HTERT RPE-1 (cell line): ENCODE data around the gene DOK3.
"Not testable (repeated sequence)": the region's sequence is repeated elsewhere in the genome, so short reads cannot be mapped to it uniquely, and the experiment has no call there.

Source experiments
- in situ Hi-C: fragments of 300-500 bp; cut with MboI; formaldehyde crosslinking; loops from 4 replicates; pipeline ENCODE4 v1.14.3; 2020; ENCODE audit warnings: low sequenced_read_pairs

DOK3 gene

DNA sequence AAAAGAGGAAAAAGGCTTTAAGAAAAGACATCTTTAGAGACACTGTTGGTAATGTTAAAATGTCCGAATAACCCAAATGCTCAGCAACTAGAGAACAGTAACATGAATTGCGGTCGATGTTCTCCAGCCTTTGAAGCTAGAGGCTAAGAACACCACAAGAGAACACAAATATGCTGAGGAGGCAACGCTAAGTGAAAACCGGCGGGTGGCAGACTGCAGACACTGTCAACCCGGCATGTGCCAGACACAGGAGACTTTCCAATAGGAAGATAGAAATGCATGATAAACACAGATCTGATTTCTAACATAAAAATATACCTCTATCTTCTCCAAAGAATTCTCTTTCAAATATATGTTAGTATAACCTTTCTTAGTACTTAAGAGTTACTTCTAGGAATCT lies 25.5 kb upstream of the DOK3 start:
- in situ Hi-C loops, result no loop called here

DNA sequence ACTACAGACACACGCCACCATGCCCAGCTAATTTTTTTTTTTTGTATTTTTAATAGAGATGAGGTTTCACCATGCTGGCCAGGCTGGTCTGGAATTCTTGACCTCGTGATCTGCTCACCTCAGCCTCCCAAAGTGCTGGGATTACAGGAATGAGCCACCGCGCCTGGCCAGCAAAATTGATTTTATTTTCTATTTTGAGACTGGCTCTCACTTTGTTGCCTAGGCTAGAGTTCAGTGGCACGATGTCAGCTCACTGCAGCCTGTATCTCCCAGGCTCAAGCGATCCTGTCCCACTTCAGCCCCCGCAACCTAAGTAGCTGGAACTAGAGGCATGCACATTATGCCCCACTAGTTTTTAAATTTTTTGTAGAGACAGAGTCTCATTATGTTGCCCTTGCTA lies 24.8 kb upstream of the DOK3 start:
- in situ Hi-C loops, result not testable (repeated sequence)

DNA sequence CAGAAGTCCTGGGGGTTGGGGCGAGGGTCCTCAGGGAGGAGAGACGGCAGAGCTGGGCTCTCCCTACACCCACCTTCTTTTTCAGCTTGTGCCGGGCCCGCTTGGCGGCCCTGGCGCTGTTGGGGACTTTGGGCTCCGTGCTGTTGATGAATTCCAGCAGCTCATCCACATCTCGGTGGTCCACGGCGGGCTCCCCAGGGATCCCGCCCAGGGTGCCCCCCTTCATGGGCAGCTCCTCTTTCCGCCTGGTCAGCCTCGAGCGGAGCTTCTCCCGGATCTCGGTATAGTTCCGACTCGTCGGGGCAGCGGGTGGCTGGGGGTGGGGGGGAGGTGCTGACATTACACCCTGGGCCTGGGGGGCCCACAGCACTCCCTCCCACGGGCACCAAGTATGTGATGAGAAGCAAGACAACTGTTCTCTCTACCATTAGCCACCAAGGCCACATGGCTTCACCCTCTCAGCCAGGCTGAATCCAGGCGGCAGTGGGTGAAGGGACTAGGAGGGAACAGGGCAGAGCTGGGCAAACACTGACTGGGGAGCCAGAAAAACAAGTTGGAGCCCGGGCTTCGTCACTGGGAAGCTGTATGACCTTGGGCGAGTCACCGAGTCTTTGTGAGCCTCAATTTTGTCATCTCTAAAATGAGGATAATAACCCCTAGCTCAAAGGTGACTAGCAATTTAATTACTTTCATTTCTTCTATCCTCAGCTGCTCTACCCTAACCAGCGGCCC lies 21.7 kb upstream of the DOK3 start:
- in situ Hi-C loops, result no loop called here

DNA sequence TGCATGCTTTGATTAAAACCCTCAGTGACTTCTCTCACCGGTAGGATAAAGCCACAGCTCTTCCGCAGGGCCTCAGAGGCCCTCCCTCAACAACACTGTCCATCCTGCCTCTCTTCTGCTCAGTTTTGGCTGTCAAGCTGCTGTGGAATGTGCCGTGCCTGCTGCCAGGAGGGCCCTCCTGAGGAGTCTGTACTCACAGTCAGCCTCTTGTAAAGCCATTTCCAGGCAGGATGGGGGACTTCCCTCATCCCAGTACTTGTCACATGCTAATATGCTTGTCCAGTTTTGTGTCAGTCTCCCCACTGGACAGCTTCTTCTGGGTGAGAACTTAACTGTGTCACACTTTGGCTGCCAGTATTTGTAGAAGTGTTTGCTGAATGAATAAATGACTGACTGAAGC lies 21.0 kb upstream of the DOK3 start:
- in situ Hi-C loops, result no loop called here

DNA sequence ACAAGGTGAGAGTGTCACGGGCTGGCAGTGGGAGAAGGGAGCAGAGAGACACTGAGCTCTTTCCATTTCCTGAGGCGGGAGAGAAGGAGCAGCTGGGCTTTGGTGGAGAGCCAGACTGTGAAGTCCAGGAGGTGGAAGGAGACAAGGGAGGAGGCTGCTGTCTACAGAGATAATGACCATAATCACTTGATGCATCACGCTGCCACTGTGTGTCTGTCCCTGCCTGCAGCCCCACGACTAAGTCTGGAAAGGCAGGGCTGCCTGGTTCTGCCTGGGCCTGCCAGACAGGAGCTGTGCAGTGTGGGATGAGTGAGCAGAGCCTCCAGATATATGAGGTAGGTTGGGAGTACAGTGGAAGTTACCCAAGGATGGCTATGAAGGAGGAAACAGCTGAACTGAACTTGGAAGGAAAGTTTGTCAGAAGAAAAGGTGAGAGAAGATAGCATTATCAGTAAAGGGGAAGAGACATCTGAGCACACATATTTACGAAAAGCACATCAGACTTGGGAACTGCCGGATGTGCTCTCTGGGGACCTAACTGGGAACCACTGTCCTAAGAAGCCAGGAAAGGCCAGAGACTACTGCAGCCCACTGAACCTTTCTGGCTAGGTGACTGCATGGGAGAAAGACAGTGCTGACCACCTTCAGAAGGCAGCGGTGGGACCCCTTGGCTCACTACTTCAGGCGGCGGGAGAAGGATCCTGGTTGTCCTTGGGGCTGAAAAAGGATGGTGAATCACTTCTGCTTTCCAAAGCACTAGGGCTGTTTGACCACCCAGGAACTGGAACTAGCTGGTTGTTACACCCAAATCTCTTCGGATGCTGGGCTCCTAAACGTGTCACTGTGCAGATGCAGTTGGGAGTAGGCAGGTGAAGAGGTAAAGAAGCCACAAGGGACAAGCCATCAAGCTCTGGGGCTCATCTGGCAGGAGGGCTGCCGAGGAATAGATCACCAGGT lies 19.9 kb upstream of the DOK3 start:
- in situ Hi-C loops, result no loop called here

DNA sequence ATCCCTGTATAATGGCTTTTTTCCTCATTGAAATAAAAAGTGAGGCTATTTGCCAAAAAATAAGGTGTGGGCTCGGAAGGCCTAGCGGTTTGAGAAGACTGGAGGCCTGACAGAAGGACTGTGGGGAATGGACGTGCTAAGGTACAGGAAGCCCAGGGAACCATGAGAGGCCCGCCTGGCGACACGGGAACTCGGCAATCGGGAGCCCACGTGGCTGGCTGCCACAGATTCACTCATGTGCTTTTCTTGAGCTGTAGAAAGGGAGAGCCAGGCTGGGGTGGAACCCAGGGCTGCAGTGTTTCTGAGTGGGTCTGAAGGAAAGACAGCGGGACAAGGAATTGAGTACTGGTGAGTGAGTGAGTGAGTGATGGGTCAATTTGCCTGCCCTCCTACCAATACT lies 19.0 kb upstream of the DOK3 start:
- in situ Hi-C loops, result no loop called here

DNA sequence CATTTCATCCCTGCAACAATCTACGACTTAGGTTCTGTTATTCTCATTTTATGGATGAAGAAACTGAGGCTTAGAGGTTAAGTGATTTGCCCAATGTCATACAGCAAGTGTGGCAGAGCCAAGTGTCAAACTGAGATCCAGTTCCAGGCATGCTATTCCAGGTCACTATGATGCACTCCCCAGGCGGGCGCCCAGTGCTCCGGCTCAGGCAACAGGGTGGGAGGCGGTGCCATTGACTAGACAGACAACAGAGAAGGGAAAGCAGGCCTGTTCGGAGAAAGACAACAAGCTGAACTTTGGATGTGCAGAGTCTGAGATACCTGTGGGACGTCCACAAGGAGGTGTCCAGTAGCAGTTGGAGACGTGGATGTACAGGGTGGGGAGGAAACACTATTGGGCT lies 18.0 kb upstream of the DOK3 start:
- in situ Hi-C loops, result no loop called here

DNA sequence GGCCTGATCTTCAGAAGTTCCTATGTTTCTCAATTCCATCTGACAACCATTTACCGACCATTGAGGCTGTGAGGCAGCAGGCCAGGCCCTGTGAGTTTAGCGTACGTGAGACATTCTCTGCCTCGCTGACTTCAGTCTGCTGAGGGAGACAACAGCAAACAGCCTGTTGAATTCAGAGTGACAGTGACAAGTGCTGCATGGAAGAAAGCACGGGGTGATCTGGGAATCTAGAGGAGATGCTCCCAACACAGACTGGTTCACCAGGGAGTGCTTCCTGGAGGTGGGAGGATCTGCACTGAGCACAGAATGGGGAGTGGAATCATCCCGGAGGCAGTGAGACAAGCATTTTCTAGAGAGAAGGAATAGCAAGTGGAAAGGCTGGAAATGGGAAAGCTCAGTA lies 17.2 kb upstream of the DOK3 start:
- in situ Hi-C loops, result no loop called here

DNA sequence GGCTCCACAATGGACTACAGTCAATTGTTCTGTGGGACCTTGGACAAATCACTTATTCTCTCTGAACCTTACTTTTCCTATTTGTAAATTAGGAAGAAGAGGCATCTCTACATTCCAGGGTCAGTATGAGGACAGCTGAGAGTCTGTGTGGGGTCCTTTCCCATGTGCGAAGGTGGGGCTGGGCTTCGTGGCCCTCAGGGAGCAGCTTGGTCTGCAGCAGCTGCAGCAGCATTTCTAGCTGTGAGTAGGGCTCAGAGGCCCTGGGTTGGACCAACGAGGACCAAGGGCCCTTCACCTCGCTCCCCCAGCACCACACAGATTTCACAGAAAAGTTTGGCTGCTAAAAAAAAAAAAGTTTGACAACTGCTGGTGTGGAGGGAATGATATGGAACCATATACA lies 16.6 kb upstream of the DOK3 start:
- in situ Hi-C loops, result no loop called here

DNA sequence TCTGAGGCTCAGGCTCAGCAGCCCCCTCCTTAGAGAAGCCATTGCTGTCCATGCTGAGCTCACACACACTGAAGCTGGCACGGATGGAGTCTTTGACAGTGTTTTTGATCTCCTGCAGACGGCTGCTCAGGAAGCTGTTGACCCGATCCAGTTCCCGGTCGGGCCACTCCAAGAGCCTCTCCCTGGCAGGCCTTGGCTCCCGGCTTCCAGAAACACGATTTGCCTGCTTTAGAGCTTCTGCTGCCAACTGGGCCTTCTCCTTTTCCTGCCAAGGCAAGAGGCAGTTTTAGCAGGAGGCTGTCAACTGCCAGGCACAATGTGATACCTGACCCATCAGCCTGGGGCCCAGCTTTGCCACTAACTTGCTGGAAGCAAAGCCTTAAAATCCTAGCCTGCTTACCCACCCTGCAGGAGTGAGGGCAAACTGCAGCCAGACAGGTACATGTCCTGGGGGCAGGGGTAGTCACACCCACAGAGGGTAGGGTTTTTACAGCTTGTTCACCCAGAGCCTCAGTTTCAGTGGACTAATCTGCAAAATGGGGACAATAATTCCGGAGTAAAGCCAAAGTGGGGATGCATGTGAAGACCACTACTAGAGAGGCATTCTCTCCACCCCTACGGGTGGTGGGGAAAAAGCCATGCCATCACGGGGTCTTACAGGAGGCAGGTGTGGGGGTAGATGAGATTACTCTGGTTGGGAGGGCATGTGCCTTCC lies 15.5 kb upstream of the DOK3 start:
- in situ Hi-C loops, result no loop called here

DNA sequence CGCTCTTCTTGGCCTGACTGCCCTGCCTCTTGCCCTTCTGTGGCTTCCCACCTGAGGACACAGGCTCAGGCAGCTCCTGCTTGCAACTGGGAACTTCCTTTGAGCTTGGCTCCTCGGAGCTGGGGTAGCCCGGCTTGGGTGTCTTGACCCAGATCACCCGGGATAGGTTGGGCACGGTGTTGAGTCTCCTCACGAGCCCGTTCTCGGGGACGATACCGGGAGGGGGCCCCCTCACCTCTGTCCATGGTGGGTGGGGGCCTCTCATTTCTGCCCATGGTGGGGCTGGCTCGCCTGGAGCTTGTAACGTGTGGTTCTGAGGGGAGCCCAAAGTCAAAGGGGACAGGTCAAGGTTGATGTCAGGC lies 14.9 kb upstream of the DOK3 start:
- in situ Hi-C loops, result no loop called here

DNA sequence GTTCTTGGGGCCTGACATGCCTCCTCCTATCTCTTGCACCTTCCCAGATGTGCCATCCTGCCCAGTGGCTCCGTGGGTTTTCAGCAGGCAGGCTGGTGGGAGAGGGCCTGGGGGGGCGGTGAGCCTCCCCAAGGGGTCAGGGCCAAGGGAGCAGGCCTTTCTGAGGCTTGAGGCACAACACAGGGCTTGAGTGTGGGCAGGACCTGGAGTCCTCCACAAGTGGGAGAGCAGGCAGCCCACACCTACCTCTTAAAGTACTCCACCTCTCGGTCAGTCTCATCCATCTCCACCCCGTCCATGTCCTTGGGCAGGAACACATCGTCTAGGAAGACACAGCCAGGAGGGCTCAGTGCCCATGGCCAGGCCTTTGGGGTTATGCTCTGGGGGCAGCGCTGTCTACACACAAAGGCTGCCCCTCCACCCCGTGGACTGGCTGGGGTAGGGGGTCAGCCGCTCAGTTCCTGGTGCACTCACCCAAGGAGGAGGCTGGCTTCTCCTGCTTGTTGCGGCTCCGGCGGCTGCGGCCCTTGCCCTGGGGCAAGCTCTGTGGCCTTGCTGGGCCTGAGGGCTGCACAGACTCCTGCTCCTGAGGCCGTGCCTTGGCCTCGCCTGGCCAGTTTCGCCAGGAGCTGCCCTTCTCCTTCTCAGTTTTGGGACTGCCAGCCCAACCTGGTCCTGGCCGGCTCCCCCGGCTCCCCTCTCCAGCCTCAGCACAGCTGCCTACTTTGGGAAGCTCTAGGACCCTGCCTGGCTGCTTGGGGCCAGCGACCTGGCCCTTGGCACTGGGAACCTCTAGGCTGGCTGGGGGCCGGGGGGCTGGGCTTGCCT lies 14.3 kb upstream of the DOK3 start:
- in situ Hi-C loops, result no loop called here

DNA sequence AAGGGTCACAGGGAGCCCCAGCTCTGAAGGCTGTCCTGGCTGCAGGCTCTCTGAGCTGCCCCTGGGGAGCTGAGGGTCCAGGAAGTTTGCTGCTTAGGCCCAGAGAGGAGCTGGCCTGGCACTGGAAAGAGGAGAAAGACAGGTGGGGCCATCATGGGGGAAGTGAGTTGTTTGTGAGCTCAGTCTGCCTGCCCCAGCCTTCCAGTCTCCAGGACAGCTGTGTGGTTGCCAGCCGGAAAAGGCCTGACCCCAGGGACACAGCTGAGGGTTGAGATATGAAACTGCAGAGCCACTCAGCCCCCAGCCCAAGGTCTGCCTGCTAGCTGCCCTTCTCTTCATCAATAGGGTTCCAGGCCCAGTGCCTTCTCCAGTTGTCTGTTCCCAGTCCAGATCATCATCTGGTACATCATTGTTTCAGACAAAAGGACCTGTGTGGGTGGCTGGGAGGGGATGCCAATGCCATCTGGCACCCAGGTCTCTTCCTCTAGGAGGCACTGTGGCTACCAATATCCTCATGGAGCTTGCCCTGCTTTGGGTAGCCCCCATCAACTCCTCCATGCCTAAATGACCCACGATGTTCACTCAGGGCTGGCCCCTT lies 11.4 kb upstream of the DOK3 start:
- in situ Hi-C loops, result no loop called here

DNA sequence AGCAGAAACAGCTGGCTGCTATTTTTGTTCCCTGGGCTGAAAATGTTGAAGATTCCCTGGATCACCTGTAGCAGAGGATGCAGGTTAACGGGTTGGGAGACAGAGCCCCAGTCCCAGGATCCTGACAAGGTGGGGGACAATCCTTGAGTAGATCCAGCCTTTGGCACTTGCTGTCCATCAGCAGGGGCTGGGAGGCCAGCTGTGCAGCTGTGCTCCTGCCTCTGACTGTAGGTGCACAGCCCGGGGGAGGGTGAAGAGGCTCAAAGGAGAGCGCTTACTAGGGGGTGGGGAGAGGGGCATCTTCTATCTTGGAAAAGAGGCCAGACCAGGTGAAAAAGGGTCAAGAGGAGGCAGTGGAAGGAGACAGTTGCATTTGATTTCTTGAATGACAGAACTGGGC lies 10.6 kb upstream of the DOK3 start:
- in situ Hi-C loops, result no loop called here

DNA sequence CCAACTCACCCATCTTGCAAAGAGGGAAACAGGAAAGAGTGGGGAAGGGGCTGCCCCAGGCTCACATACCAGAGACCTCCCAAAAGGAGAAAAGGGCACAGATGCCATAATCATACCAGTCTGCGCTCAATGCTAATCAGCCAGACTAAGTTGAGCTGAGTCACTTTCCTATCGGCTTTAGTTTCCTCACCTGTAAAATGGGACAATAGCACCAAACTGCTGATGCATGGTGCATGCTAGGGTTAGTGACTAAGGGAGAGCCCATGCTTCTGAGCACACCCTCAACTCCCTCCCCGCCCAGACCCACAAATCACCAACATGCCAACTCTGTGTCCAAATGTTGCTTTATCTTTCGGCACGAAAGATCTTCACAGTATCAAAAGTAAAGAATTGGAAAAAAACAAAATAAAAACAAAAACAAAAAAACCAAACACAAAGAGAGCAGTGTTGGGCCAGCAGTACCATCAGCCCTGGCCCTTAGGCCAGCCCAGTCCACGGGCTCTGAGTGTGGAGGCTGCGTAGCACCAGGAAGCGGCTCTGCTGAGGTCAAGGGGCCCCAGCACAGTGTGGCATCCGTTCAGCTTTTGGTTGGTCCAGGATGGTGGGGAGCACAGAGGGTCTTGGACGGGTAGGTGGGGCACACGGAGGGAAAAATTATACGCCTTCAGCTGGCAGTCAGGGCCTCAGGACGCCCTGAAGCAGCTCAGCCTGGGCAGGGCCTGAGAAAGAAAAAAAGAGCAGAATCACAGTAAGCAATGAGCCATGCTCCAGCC lies 10.0 kb upstream of the DOK3 start:
- in situ Hi-C loops, result no loop called here

DNA sequence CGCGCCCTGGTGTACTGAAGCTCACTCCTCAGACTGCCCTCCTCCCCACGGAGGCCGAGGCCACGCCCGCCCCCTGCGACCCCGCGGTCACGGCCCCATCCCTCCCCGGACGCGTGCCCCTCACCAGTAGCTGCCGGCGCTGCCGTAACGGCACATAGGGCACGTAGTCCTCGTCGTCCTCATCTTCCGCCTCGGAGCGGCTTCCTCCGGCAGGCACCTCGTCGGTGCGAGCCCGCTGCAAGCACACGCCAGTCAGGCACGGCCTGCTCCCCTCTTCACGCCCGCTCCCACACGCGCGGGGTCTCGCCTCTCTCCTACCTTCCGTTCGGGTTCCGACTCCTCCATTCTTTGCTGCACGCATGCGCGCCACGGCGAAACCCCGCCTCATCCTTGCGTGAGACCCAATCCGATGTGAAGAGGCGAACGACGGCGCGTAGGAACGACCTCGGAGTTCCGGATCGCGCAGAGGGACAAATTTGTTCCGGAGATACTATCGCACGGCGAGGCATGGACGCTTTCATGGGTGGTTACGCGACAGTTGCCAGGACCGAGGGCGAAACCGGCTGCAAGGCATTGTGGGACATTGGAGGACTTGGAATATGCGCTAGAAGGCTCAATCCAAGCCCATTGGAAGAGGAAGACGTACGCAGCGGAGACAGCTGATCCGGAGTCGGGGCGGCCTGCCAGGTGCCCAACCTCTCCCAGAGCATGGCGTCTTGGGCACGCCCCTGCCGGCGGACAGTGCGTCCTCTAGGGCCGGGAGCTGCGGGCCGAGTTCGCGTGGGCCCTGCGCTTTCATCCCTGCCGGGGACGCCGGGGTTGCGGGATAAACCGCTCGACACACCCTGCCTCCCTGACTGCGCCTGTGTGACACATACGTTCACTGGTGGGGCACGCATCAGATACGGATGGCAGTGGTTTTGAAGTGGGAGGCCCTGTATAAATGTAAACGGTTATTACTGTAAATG lies 7.3 kb upstream of the DOK3 start, which contains the start of gene DDX41:
DDX41 (minus strand) TSS at position 361 of the 968 bp plus-strand sequence; CDS start at position 345, 16 bp downstream.
- in situ Hi-C loops, result no loop called here

DNA sequence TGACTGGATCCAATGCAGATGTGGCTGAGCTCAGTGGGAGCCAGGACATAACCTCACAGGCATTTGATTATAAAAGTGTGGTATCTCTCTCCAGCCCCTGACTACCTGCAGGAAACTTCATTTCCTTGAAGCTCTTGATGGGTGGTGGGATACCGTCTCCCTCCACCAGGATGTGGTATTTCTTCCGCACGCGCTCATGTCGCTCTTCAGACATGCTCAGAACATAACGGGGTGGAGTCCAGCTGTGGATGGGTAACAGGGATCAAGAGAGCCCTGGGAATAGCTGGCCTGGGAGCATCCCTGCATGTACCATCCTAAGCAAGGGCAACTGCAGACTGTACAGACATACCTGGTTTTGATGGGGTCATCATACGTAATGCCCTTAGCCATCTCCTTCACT lies 6.0 kb upstream of the DOK3 start:
- in situ Hi-C loops, result no loop called here

DNA sequence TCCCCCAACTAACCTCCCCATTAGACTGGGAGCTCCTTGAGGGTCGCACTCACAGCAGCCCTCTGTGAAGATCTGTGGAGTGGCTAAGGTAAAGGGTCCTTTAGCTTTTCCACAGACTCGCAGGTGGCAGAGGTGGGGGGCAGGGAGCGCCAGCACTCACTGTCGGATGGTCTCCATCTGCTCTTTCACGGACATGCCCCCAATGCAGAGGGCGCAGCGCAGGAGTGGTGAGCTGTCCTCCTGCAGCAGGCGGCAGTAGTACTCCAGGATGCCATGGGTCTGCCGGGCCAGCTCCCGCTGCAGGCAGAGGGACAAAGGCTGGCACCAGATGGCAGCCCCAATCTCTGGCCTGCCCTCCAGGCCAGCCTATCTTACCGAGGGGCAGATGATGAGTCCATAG lies 4.9 kb upstream of the DOK3 start:
- in situ Hi-C loops, result no loop called here
